ENCODE data around the gene ZCCHC8.

GRCh38 chr12:122501489-122501989, 807 bp upstream of the ZCCHC8 start:
- TF ChIP-seq CTCF (IDR thresholded peaks at IDR 0.05) (no peak), EZH2 (IDR thresholded peaks at IDR 0.05; ENCODE audit: borderline replicate concordance, insufficient read depth, low read depth, low read length, poor library complexity, severe bottlenecking) (no peak)

Measured in B cell (primary cell).